Right kidney (tissue), 1 donor: Measurements from ENCODE around the gene MVB12B.
A peak's percentile ranks its signal among the peaks of the same experiment; 100 is the strongest.

Source experiments
- DNase-seq: peaks from one replicate; pipeline ENCODE4 v3.0.0-alpha.2; 2016

The MVB12B gene

GRCh38 chr9:126383406-126384046 is 56.9 kb downstream of the MVB12B start:
- DNase-seq: no peak

- DNase-seq: no peak
These were observed 58.3 kb downstream of the MVB12B start for GRCh38 chr9:126384926-126385325.

GRCh38 chr9:126386088-126386487 is 59.5 kb downstream of the MVB12B start:
- DNase-seq: no peak

GRCh38 chr9:126386776-126387175 is 60.1 kb downstream of the MVB12B start:
- DNase-seq: no peak

- DNase-seq: no peak
These were observed 62.5 kb downstream of the MVB12B start for GRCh38 chr9:126388964-126389708.

GRCh38 chr9:126389992-126390391 is 63.4 kb downstream of the MVB12B start:
- DNase-seq: no peak

GRCh38 chr9:126390923-126391322 is 64.3 kb downstream of the MVB12B start:
- no peak for DNase-seq

GRCh38 chr9:126391713-126392661 is 65.4 kb downstream of the MVB12B start:
- no peak for DNase-seq

- DNase-seq: no peak
These were observed 66.2 kb downstream of the MVB12B start for GRCh38 chr9:126392662-126393371.

GRCh38 chr9:126393876-126394275 is 67.2 kb downstream of the MVB12B start:
- DNase-seq: no peak

- no peak for DNase-seq
These were observed 68.2 kb downstream of the MVB12B start for GRCh38 chr9:126394802-126395201.

- no peak for DNase-seq
These were observed 69.0 kb downstream of the MVB12B start for GRCh38 chr9:126395439-126396212.

GRCh38 chr9:126397056-126397455 is 70.4 kb downstream of the MVB12B start:
- no peak for DNase-seq

- peak; percentile 65 for DNase-seq
These were observed 71.9 kb downstream of the MVB12B start for GRCh38 chr9:126398403-126399058.

GRCh38 chr9:126399251-126399650 is 72.6 kb downstream of the MVB12B start:
- DNase-seq: no peak

- DNase-seq: no peak
These were observed 73.2 kb downstream of the MVB12B start for GRCh38 chr9:126399789-126400188.

GRCh38 chr9:126400571-126400970 is 73.9 kb downstream of the MVB12B start:
- no peak for DNase-seq

- no peak for DNase-seq
These were observed 74.5 kb downstream of the MVB12B start for GRCh38 chr9:126401107-126401506.

GRCh38 chr9:126401581-126401980 is 75.0 kb downstream of the MVB12B start:
- no peak for DNase-seq

GRCh38 chr9:126403397-126403796 is 76.8 kb downstream of the MVB12B start:
- no peak for DNase-seq

GRCh38 chr9:126404459-126404858 is 77.8 kb downstream of the MVB12B start:
- DNase-seq: no peak
